ENCODE data around the gene MAT1A.
"Not testable (repeated sequence)": the region's sequence is repeated elsewhere in the genome, so short reads cannot be mapped to it uniquely, and the experiment has no call there.

MAT1A gene

GRCh38 chr10:80289451-80290287 is at the start of gene MAT1A:
MAT1A (minus strand) TSS chr10:80289658; CDS start chr10:80289423, 235 bp downstream.
- DNase-seq (ENCODE audit: low read depth) = no peak

DNA sequence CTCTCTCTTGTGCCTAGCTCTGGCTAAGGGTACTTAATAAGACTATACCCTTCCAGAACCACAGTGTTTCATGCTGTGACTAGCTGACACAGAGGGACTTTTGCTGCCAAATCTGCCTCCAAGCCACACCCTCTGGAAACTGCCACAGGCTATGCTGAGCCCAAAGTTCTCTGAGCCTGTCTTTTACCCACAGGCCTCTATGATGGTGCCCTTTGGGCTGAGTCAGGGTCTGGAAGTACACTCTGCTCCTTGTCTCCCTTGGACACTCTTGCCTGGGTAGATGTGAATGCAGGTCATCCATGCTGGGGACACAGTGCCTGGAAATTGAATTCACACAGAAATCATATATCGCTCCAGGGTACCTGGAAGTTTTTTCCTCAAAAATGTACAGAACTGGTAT is 44.5 kb upstream of the MAT1A start:
- no peak for DNase-seq (ENCODE audit: low read depth)

DNA sequence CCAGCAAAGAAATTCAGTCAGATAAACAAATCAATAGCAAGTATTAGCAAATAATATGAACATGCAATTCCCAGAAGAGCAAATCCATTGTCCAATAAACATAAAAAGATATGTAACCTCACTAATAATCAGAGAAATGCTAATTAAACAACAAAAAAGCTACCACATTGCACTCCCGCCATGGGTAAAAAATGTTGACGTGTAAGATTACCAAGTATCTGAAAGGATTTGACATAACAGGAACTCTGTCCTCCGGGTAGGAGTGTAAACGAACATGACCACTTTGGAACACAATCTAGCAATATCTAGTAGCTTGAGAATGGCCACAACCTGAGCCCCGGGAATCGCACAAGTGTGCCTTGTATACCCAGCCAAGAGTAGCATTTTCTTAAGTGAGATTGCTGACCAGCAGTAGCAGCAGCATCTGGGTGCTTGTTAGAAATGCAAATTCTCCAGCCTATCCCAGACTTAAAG is 35.5 kb upstream of the MAT1A start:
- DNase-seq (ENCODE audit: low read depth) = no peak

DNA sequence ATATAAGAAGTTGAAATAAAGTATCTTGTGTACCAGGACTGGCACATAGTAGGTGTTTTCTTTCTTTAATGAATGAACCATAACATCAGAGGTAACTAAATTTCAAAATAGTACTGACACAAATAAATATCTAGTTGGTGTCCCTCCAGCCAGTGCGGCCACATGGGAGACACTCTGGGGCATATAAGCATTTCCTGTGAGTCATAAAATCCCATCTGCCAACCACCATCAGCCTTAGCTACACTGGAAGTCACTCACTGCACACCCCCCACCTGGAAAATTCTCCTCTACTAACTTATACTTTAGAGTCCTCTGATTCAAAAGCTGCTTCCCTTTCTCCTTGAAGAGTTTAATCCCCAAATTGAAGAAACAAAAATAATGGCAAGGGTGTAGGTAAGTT is 34.6 kb upstream of the MAT1A start:
- no peak for DNase-seq (ENCODE audit: low read depth)

DNA sequence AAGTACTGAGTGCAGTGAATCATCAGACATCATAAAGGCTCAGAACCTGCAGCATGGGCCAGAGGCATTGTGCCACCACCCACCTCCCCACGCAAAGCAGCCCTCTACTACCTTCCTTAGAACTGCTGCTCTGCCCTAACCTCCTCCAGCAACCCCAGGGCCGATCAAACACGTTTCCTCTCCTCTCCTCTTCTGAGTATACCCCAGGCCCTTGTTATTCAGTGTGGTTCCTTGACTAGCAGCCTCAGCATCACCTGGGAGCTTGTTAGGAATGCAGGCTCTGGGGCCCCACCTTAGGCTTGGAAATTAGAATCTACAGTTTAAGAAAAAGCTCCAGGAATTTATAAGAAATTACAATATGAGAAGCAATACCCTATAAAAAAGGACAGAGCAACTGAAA is 33.9 kb upstream of the MAT1A start:
- no peak for DNase-seq (ENCODE audit: low read depth)

- DNase-seq (ENCODE audit: low read depth) = no peak
Observed at GRCh38 chr10:80322711-80323110, 33.3 kb upstream of the MAT1A start.

GRCh38 chr10:80322158-80322557 is 32.7 kb upstream of the MAT1A start:
- no peak for DNase-seq (ENCODE audit: low read depth)

GRCh38 chr10:80321183-80321582 is 31.7 kb upstream of the MAT1A start:
- DNase-seq (ENCODE audit: low read depth) = no peak

- no peak for DNase-seq (ENCODE audit: low read depth)
Observed at GRCh38 chr10:80320377-80320776, 30.9 kb upstream of the MAT1A start.

GRCh38 chr10:80319725-80320290 is 30.4 kb upstream of the MAT1A start:
- DNase-seq (ENCODE audit: low read depth) = no peak

DNA sequence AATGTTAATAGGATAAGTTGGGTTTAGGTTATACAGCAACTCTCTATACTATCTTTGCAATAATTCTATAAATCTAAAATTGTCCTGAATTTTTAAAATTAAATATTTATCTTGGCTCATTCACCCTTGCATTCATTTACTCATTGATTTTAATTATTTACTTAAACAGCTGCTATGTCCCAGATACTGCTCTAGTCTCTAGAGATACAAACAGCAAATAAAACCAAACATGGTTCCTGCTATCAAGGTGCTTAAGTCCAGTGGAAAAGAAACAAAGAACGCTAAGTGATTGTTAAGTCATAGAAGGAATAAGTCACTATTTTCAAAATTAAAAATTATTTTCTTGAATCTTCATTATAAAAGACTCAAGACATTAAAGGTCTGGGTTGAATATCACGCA is 29.9 kb upstream of the MAT1A start:
- no peak for DNase-seq (ENCODE audit: low read depth)

- no peak for DNase-seq (ENCODE audit: low read depth)
Observed at GRCh38 chr10:80318742-80319141, 29.3 kb upstream of the MAT1A start.

GRCh38 chr10:80315391-80315790 is 25.9 kb upstream of the MAT1A start:
- DNase-seq (ENCODE audit: low read depth) = no peak

GRCh38 chr10:80313523-80313922 is 24.1 kb upstream of the MAT1A start:
- no peak for DNase-seq (ENCODE audit: low read depth)

GRCh38 chr10:80305989-80306388 is 16.5 kb upstream of the MAT1A start:
- not testable (repeated sequence) for DNase-seq (ENCODE audit: low read depth)

GRCh38 chr10:80296942-80297341 is 7.5 kb upstream of the MAT1A start:
- no peak for DNase-seq (ENCODE audit: low read depth)

- no peak for DNase-seq (ENCODE audit: low read depth)
Observed at GRCh38 chr10:80292607-80293239, 3.3 kb upstream of the MAT1A start.

GRCh38 chr10:80290474-80291220 is 1.2 kb upstream of the MAT1A start:
- no peak for DNase-seq (ENCODE audit: low read depth)

GRCh38 chr10:80288849-80289248 is 609 bp downstream of the MAT1A start:
- DNase-seq (ENCODE audit: low read depth) = no peak

- DNase-seq (ENCODE audit: low read depth) = no peak
Observed at GRCh38 chr10:80284522-80284921, 4.9 kb downstream of the MAT1A start.

- no peak for DNase-seq (ENCODE audit: low read depth)
Observed at GRCh38 chr10:80283536-80284199, 5.8 kb downstream of the MAT1A start.

GRCh38 chr10:80283119-80283518 is 6.3 kb downstream of the MAT1A start:
- DNase-seq (ENCODE audit: low read depth) = no peak

Data from GM04503 (cell line).